HuH-7 (cell line): ENCODE results near the gene KCND1.
A peak's percentile ranks its signal among the peaks of the same experiment; 100 is the strongest.

Experiments
- DNase-seq: peaks from one replicate; pipeline ENCODE4 v3.0.0; 2011; ENCODE audit warnings: low spot score

KCND1 gene

DNA sequence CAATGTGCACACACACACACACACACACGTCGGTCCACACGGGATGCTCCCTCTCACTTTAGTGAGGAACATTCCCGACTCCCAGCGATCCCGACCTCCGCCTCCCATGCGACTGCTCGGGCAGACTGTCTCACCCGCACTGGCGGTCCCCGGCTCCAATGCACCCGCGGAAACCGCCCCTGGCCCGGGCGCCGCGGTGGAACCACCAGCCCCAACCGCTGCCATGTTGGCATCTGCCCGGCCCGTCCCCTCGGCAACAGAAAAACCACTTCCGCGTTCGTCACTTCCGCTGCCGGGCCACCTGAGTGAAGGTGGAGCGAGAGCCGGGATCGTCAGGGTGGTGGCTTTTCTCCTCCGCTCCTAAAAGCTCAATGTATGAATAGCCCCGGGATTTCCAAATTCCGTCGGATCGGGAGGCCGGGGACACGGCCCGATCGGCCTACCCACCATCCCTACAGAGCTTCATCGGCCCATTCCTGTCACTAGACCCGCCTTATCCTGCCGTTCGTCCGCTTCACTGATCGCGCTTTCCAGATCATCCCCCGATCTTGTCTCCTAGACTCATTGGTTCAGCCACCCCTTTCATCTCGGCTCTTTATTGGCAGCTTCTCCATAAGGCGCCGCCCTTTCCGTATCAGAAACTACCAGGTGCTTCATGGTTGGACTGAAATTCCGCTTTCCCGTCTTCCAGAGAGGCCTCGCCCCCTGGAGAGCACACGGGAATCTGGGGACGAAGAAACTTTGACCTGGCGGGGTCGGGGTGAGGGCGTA is 60.0 kb downstream of the KCND1 start, which contains the start of gene SLC35A2:
Gene SLC35A2, minus strand, starts transcription at position 235 of the 771 bp plus-strand sequence. Its CDS starts 10 bp downstream, at position 225.
- DNase-seq = peak; percentile 87
